Common myeloid progenitor, CD34-positive (primary cell): ENCODE measurements around the gene OSMR.
A peak's percentile ranks its signal among the peaks of the same experiment; 100 is the strongest.

Experiments used
- CTCF ChIA-PET: fragments of 350-600 bp; sonication (Branson Sonifier 250); formaldehyde crosslinking; loops from one replicate; lab custom pipeline; 2021; ENCODE audit warnings: antibody characterized with exemption; lab: Charles Lee
- POLR2A ChIA-PET: fragments of 350-600 bp; sonication (Branson Sonifier 250); formaldehyde crosslinking; loops from one replicate; lab custom pipeline; 2021; ENCODE audit warnings: antibody characterized with exemption; lab: Charles Lee
- DNase-seq, 3 donors: peaks; one replicate each; pipeline versions ENCODE4 v3.0.0 to v3.0.0-alpha.2; 2013
- H3K27ac ChIP-seq, 2 experiments: 1 replicate in 1 of 2; 2 replicates in 1 of 2; pipeline ENCODE4 v1.7.0; 2013; ENCODE audit warnings: inconsistent platforms in 2 of 2, low read length in 2 of 2, mild to moderate bottlenecking in 2 of 2, low read depth in 1 of 2, moderate library complexity in 1 of 2; ENCODE audit not compliant: severe bottlenecking in 2 of 2, insufficient read depth in 1 of 2, poor library complexity in 1 of 2
- H3K27me3 ChIP-seq, 5 experiments: replicated peaks in 2 of 5; 1 replicate in 3 of 5; 2 replicates in 2 of 5; pipeline versions ENCODE4 v1.6.1 to v1.7.0; 2013; ENCODE audit warnings: low read length in 4 of 5, mild to moderate bottlenecking in 2 of 5, moderate library complexity in 2 of 5, inconsistent platforms in 1 of 5; ENCODE audit not compliant: insufficient read depth in 5 of 5, control insufficient read depth in 4 of 5
- H3K36me3 ChIP-seq, 4 experiments: 1 replicate in 2 of 4; 2 replicates in 2 of 4; pipeline versions ENCODE4 v1.6.1 to v1.7.0; 2013; ENCODE audit warnings: low read length in 3 of 4, control low read depth in 1 of 4, mild to moderate bottlenecking in 1 of 4; ENCODE audit not compliant: control insufficient read depth in 4 of 4, insufficient read depth in 4 of 4
- H3K4me1 ChIP-seq, 4 experiments: 1 replicate in 3 of 4; 2 replicates in 1 of 4; pipeline versions ENCODE4 v1.6.1 to v1.7.1; 2013; ENCODE audit warnings: low read length in 3 of 4, mild to moderate bottlenecking in 3 of 4, control low read depth in 1 of 4, inconsistent platforms in 1 of 4, moderate library complexity in 1 of 4; ENCODE audit not compliant: control insufficient read depth in 4 of 4, insufficient read depth in 4 of 4; ENCODE audit errors: control extremely low read depth in 1 of 4
- H3K4me3 ChIP-seq, 7 experiments: 1 replicate in 4 of 7; 2 replicates in 3 of 7; pipeline versions ENCODE4 v1.5.1 to v1.7.0; 2013; ENCODE audit warnings: mild to moderate bottlenecking in 7 of 7, low read length in 6 of 7, moderate library complexity in 6 of 7, inconsistent platforms in 2 of 7, low read depth in 2 of 7, control low read depth in 1 of 7; ENCODE audit not compliant: insufficient read depth in 4 of 7, control insufficient read depth in 1 of 7; ENCODE audit errors: extremely low read depth in 1 of 7
- H3K9me3 ChIP-seq, 5 experiments: 1 replicate in 4 of 5; 2 replicates in 1 of 5; pipeline versions ENCODE4 v1.6.1 to v1.7.1; 2013; ENCODE audit warnings: low read length in 4 of 5, mild to moderate bottlenecking in 2 of 5, inconsistent platforms in 1 of 5, low read depth in 1 of 5, moderate library complexity in 1 of 5; ENCODE audit not compliant: control insufficient read depth in 4 of 5, insufficient read depth in 2 of 5; ENCODE audit errors: control extremely low read depth in 1 of 5
- WGBS: methylation state at CpG from one replicate; pipeline ENCODE4 v1.1.5; 2013; ENCODE audit not compliant: insufficient coverage; 5-methylcytosine and 5-hydroxymethylcytosine counted together

The OSMR gene

GRCh38 chr5:38830521-38831051, 15.2 kb upstream of the OSMR start:
- POLR2A ChIA-PET, result no interaction called here
- CTCF ChIA-PET, result interaction anchor here (0.7 to 1.7 kb wide), 2 partner anchors 8 to 12 kb away, joined by 3 to 7 read pairs; no protein-coding TSS in a partner anchor
- peaks cover 0 to 4% (median 0%) of the 10 kb centered on the region in 5 experiments for H3K9me3 ChIP-seq

GRCh38 chr5:38831117-38831516, 14.7 kb upstream of the OSMR start:
- CTCF ChIA-PET, result interaction anchor here (1.7 kb wide), 1 partner anchor 9 kb away, joined by 7 read pairs; no protein-coding TSS in a partner anchor
- Histone ChIP-seq H3K36me3 (no peaks in the 10 kb centered on the region), H3K4me3 (no peak overlapping the region), H3K27ac (no peak overlapping the region), H3K27me3 (peaks cover 2 to 69% (median 20%) of the 10 kb centered on the region in 5 experiments), H3K4me1 (no peaks in the 10 kb centered on the region), H3K9me3 (peaks cover 0 to 4% (median 0%) of the 10 kb centered on the region in 5 experiments)
- DNase-seq, result no peak
- POLR2A ChIA-PET, result no interaction called here
- WGBS, result 80% methylated on average over 1 of the region's 5 CpGs

More at GRCh38 chr5:38830521-38831051, 15.2 kb upstream of the OSMR start:
- whole genome bisulfite sequencing, result 77% methylated on average over 3 of the region's 3 CpGs
- Histone ChIP-seq H3K27me3 (peaks cover 0 to 69% (median 17%) of the 10 kb centered on the region in 5 experiments), H3K4me3 (no peak overlapping the region), H3K27ac (no peak overlapping the region), H3K4me1 (no peaks in the 10 kb centered on the region), H3K36me3 (no peaks in the 10 kb centered on the region)
- DNase-seq, result no peak

- Histone ChIP-seq H3K27ac (no peak overlapping the region), H3K27me3 (peaks cover 2 to 62% (median 19%) of the 10 kb centered on the region in 5 experiments), H3K4me1 (no peaks in the 10 kb centered on the region), H3K9me3 (peaks cover 0 to 4% (median 0%) of the 10 kb centered on the region in 5 experiments), H3K4me3 (no peak overlapping the region), H3K36me3 (no peaks in the 10 kb centered on the region)
- 0% methylated on average over 1 of the region's 3 CpGs for WGBS
- ChIA-PET POLR2A (no interaction called here), CTCF (interaction anchor here (0.9 to 1.7 kb wide), 2 partner anchors 9 to 50 kb away, joined by 3 to 7 read pairs; no protein-coding TSS in a partner anchor)
- DNase-seq, result peak; percentile 46 to 54 (median 53)
Measured at GRCh38 chr5:38831909-38832308, 13.9 kb upstream of the OSMR start.

- no peak overlapping the region for H3K27ac ChIP-seq
- ChIA-PET CTCF (interaction anchor here (1.0 kb wide), 1 partner anchor 11 kb away, joined by 3 read pairs; no protein-coding TSS in a partner anchor), POLR2A (no interaction called here)
- H3K4me3 ChIP-seq, result no peak overlapping the region
- DNase-seq, result no peak
- no peaks in the 10 kb centered on the region for H3K4me1 ChIP-seq
- H3K9me3 ChIP-seq, result peaks cover 0 to under 1% (median 0%) of the 10 kb centered on the region in 5 experiments
- H3K36me3 ChIP-seq, result no peaks in the 10 kb centered on the region
- peaks cover 2 to 56% (median 20%) of the 10 kb centered on the region in 5 experiments for H3K27me3 ChIP-seq
- WGBS, result 89% methylated on average over 3 of the region's 4 CpGs
Measured at GRCh38 chr5:38832810-38833209, 13.0 kb upstream of the OSMR start.

- H3K9me3 ChIP-seq, result peaks cover 0 to 6% (median 0%) of the 10 kb centered on the region in 5 experiments
- H3K27me3 ChIP-seq, result peaks cover 4 to 43% (median 14%) of the 10 kb centered on the region in 5 experiments
- H3K4me3 ChIP-seq, result no peak overlapping the region
- WGBS, result 42% methylated on average over 2 of the region's 2 CpGs
- ChIA-PET CTCF (no interaction called here), POLR2A (no interaction called here)
- DNase-seq, result no peak
- no peaks in the 10 kb centered on the region for H3K4me1 ChIP-seq
- no peaks in the 10 kb centered on the region for H3K36me3 ChIP-seq
- no peak overlapping the region for H3K27ac ChIP-seq
Measured at GRCh38 chr5:38835887-38836286, 9.9 kb upstream of the OSMR start.

GRCh38 chr5:38837416-38837815, 8.4 kb upstream of the OSMR start:
- Histone ChIP-seq H3K4me1 (no peaks in the 10 kb centered on the region), H3K27me3 (peaks cover 4 to 47% (median 20%) of the 10 kb centered on the region in 5 experiments), H3K27ac (no peak overlapping the region), H3K36me3 (no peaks in the 10 kb centered on the region), H3K4me3 (no peak overlapping the region), H3K9me3 (peaks cover 0 to 6% (median 0%) of the 10 kb centered on the region in 5 experiments)
- DNase-seq, result no peak
- no CpG with 5 or more reads among the region's 2 CpGs for WGBS
- ChIA-PET POLR2A (no interaction called here), CTCF (interaction anchor here (0.9 to 1.5 kb wide), 2 partner anchors 9 to 10 kb away, joined by 3 to 4 read pairs; no protein-coding TSS in a partner anchor)

- Histone ChIP-seq H3K4me3 (no peak overlapping the region), H3K36me3 (no peaks in the 10 kb centered on the region), H3K9me3 (peaks cover 0 to 6% (median 0%) of the 10 kb centered on the region in 5 experiments), H3K27ac (no peak overlapping the region), H3K4me1 (no peaks in the 10 kb centered on the region), H3K27me3 (peaks cover 4 to 47% (median 20%) of the 10 kb centered on the region in 5 experiments)
- WGBS, result no CpG with 5 or more reads among the region's 2 CpGs
- POLR2A ChIA-PET, result no interaction called here
- no peak for DNase-seq
- CTCF ChIA-PET, result interaction anchor here (0.9 to 1.5 kb wide), 2 partner anchors 9 to 10 kb away, joined by 3 to 4 read pairs; no protein-coding TSS in a partner anchor
Measured at GRCh38 chr5:38837932-38838331, 7.9 kb upstream of the OSMR start.
